Daoy (cell line): ENCODE data around the gene FDXR. TPM values are rescaled to one million over a fixed set of nuclear protein-coding genes. Genes with fewer than 3 reads are reported as not detected.

ENCODE experiments used
- total RNA-seq: library from RNA; depleted of rRNA; stranded (reverse); fragments of >200 nt; shearing (Covaris generic); gene quantifications from 2 replicates; pipeline ENCODE4 v1.2.3, GENCODE V29; 2014; rRNA removed

The FDXR gene
- total RNA-seq, 1 experiment from 2014 or later = 13.1 TPM

Other genes with a start within 250 kb of the FDXR start
- not detected in 2 replicates for gene CD300E, start 249.3 kb downstream of the FDXR start, total RNA-seq
- not detected in 2 replicates for gene CD300LF, start 160.1 kb downstream of the FDXR start, total RNA-seq
- not detected in 2 replicates for gene RAB37, start 135.7 kb downstream of the FDXR start, total RNA-seq
- 38.1 and 44.8 TPM in 2 replicates for gene NHERF1, start 124.4 kb downstream of the FDXR start, total RNA-seq
- gene NAT9, start 96.6 kb downstream of the FDXR start, total RNA-seq = 30.0 and 31.1 TPM in 2 replicates
- not detected in 2 replicates for gene GRIN2C, start 13.1 kb downstream of the FDXR start, total RNA-seq
- not detected in 2 replicates for gene FADS6, start 20.6 kb upstream of the FDXR start, total RNA-seq
- gene USH1G, start 50.3 kb upstream of the FDXR start, total RNA-seq = not detected in 2 replicates
- not detected in 2 replicates for gene OTOP2, start 51.3 kb upstream of the FDXR start, total RNA-seq
- not detected in 2 replicates for gene OTOP3, start 62.9 kb upstream of the FDXR start, total RNA-seq
- gene HID1, start 99.8 kb upstream of the FDXR start, total RNA-seq = 0.11 and 0.45 TPM in 2 replicates
- gene CDR2L, start 114.6 kb upstream of the FDXR start, total RNA-seq = 9.2 and 11.5 TPM in 2 replicates
- 155 and 172 TPM in 2 replicates for gene MRPL58, start 139.7 kb upstream of the FDXR start, total RNA-seq
- gene ATP5PD, start 174.0 kb upstream of the FDXR start, total RNA-seq = 453 and 707 TPM in 2 replicates
- gene KCTD2, start 174.2 kb upstream of the FDXR start, total RNA-seq = 17.9 and 19.1 TPM in 2 replicates
- 0.24 TPM in 1 of 2 replicates, not detected in the other for gene SLC16A5, start 215.0 kb upstream of the FDXR start, total RNA-seq
- 2.6 and 3.6 TPM in 2 replicates for gene ARMC7, start 237.0 kb upstream of the FDXR start, total RNA-seq